Pancreas (tissue), 10 donors: Measurements from ENCODE around the gene ZFAND6. TPM values are rescaled to one million over a fixed set of nuclear protein-coding genes. Genes with fewer than 3 reads are reported as not detected.

Experiments
- ATAC-seq, 4 donors: fragments of 200-7000 bp; cut with Tn5 transposase; one replicate each; pipeline versions ENCODE4 v1.8.0 to v1.9.1; 2020; ENCODE audit warnings: mild to moderate bottlenecking in 4 of 4, moderate library complexity in 4 of 4
- DNase-seq, 6 donors: peaks; one replicate each; pipeline ENCODE4 v3.0.0-alpha.2; 2020
- FAIRE-seq: peaks from 2 replicates; lab custom pipeline; 2012; peaks lifted over from hg19 to GRCh38; lab: Jason Lieb, UNC
- H3K27ac ChIP-seq, 4 donors: fragments of 200-600 bp; sonication (generic); 1 replicate in 3 of 4; 2 replicates in 1 of 4; pipeline versions ENCODE4 v1.5.0 to v1.8.0; 2020
- H3K27me3 ChIP-seq, 4 donors: fragments of 200-600 bp; one replicate each; pipeline ENCODE4 v1.8.0; 2021
- H3K36me3 ChIP-seq, 3 donors: fragments of 200-600 bp; sonication (generic) in 1 of 3; one replicate each; pipeline versions ENCODE4 v1.5.0 to v1.8.0; 2020 to 2021
- H3K4me1 ChIP-seq, 3 donors: fragments of 200-600 bp; one replicate each; pipeline ENCODE4 v1.8.0; 2021
- H3K4me3 ChIP-seq, 4 donors: fragments of 200-600 bp; sonication (generic) in 2 of 4; one replicate each; pipeline versions ENCODE4 v1.5.0 to v1.8.0; 2020 to 2021
- H3K9me3 ChIP-seq, 4 donors: fragments of 200-600 bp; one replicate each; pipeline ENCODE4 v1.8.0; 2021
- CTCF ChIP-seq, 4 donors: fragments of 200-600 bp; sonication (generic) in 3 of 4; IDR thresholded peaks; one replicate each; pipeline versions ENCODE4 v1.5.0 to v1.8.0; 2021; ENCODE audit warnings: antibody characterized with exemption in 4 of 4
- WGBS, 2 donors: extraction: QIAGEN DNeasy Blood & Tissue Kit; methylation state at CpG; one replicate each; pipeline ENCODE4 v1.1.7; 2013; 5-methylcytosine and 5-hydroxymethylcytosine counted together
- intact Hi-C, 3 donors: fragments of 100-400 bp; cut with DNase I; formaldehyde crosslinking; loops; one replicate each; pipeline versions ENCODE4 v1.11.1 to v1.14.2; 2022
- polyA plus RNA-seq, 2 donors: library from polyadenylated mRNA; stranded (reverse); fragments of 200-250 nt; gene quantifications; one replicate each; pipeline ENCODE4 v1.2.3, GENCODE V29; 2013
- total RNA-seq, 6 donors: library from RNA; stranded (reverse); fragmentation: NEBNext Ultra II Directional in 4 of 6; extraction: Animal tissue kit (Norgen Biotek cat#: 25700) in 4 of 6; gene quantifications; one replicate each; pipeline versions ENCODE4 v1.2.1 to v1.2.4, GENCODE V29; 2021 to 2023
- donor health status: healthy with polysubstance abuse.
- donor health status: DM: no; HTN: no; CAD: no; lungs with moderate emphysema.
- donor health status: DM: no; HTN: no; CAD: no.
- donor health status: control.
- donor health status: control.
- donor health status: Bipolar disorder and iron deficiency.
- donor health status: DM: yes; HTN: yes; CAD: no.
- donor health status: DM: no; HTN: no; CAD: no.
- donor health status: DM: no; HTN: no; CAD: no.
- donor health status: DM: yes; HTN: yes; CAD: no.

ZFAND6 gene
- total and polyA plus RNA-seq, 8 donors, result 16.9 to 41.5 (median 19.1) TPM

DNA sequence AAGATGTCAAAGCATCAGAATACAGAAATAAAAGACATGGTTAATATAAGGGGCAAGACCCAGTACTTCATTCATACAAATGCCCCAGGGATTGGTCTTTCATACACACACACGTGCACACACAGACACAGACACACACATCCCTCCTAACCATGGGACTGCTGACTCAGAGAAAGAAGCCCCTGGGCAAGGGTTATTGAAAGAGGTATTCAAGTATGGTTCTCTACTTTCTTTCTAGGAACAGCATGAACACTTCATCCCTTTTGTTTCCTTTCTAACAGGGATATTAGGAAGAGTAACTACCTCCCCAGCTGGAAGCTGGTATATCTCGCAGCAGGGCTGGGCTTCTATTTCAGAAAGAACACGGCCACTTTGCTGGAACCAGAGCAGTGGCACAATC, 33.2 kb upstream of the ZFAND6 start:
- TF ChIP-seq CTCF (IDR thresholded peaks at IDR 0.05), result no peak
- WGBS, 2 donors, result 89 to 100% methylated on average over 3 of the region's 3 CpGs
- ATAC-seq (no peak), FAIRE-seq (no peak), DNase-seq (no peak)
- H3K4me3 ChIP-seq, result no peak overlapping the region
- no peak overlapping the region for H3K27ac ChIP-seq
- intact Hi-C loops, result no loop called here
- H3K36me3 ChIP-seq, result no peaks in the 10 kb centered on the region
- no peaks in the 10 kb centered on the region for H3K4me1 ChIP-seq
- no peaks in the 10 kb centered on the region for H3K27me3 ChIP-seq
- H3K9me3 ChIP-seq, result no peaks in the 10 kb centered on the region

- H3K27ac ChIP-seq, result no peak overlapping the region
- no peaks in the 10 kb centered on the region for H3K9me3 ChIP-seq
- intact Hi-C loops, result no loop called here
- no peak for ATAC-seq
- no peaks in the 10 kb centered on the region for H3K36me3 ChIP-seq
- H3K27me3 ChIP-seq, result no peaks in the 10 kb centered on the region
- no peak for DNase-seq
- H3K4me1 ChIP-seq, result no peaks in the 10 kb centered on the region
- H3K4me3 ChIP-seq, result no peak overlapping the region
- WGBS, 2 donors, result 93 to 96% methylated on average over 4 of the region's 4 CpGs
- TF ChIP-seq CTCF (IDR thresholded peaks at IDR 0.05), result no peak
- no peak for FAIRE-seq
Measured at GRCh38 chr15:80026754-80027153, 32.7 kb upstream of the ZFAND6 start.

DNA sequence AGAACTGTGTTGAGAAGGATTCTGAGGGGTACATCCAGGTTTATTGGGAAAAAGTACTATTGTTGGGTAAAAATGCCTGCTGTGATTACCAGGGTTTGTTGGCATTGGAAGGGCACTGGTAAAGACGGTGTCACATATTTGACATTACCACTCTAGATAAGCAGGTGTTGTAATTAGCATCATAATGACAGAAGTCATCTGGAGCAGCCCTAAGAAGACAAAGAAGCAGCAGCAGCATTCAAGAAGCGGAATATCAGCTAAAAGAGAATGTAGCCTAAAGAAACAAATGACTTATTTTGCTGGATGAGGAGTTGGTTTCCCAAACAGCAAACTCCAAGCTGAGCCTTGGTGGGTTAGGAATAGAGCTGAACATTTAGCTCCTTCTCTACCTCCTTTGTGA, 30.5 kb upstream of the ZFAND6 start:
- FAIRE-seq (no peak), ATAC-seq (no peak), DNase-seq (no peak)
- intact Hi-C loops, result no loop called here
- Histone ChIP-seq H3K4me1 (no peaks in the 10 kb centered on the region), H3K4me3 (no peak overlapping the region), H3K36me3 (no peaks in the 10 kb centered on the region), H3K27ac (no peak overlapping the region), H3K9me3 (no peaks in the 10 kb centered on the region), H3K27me3 (no peaks in the 10 kb centered on the region)
- no peak for TF ChIP-seq CTCF (IDR thresholded peaks at IDR 0.05)
- 64 to 69% methylated on average over 2 of the region's 2 CpGs for WGBS, 2 donors

DNA sequence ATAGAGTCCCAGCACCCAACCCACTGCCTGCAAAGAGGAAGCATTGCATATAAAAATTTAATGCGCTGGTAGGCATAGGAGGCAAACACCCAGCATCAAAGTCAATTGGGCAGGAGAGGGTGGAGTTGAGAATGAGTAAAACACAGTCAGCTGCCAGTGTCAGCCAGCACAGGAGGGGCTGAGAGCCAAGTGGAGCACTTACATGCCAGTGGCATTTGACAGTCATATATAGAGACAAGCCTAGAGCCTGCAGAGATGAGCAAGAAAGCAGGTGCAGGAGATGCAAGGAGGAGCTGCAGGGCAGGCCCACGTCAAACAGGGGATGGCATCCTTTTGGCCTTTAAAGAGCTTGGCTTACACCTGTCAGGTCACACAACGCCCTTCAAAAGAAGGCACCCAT, 27.6 kb upstream of the ZFAND6 start:
- no peak for TF ChIP-seq CTCF (IDR thresholded peaks at IDR 0.05)

GRCh38 chr15:80034629-80035028, 24.8 kb upstream of the ZFAND6 start:
- Histone ChIP-seq H3K4me1 (no peaks in the 10 kb centered on the region), H3K36me3 (no peaks in the 10 kb centered on the region), H3K9me3 (no peaks in the 10 kb centered on the region), H3K4me3 (no peak overlapping the region), H3K27ac (no peak overlapping the region), H3K27me3 (no peaks in the 10 kb centered on the region)
- intact Hi-C loops, result no loop called here
- no peak for DNase-seq
- no peak for FAIRE-seq
- ATAC-seq, result no peak
- WGBS, 2 donors, result 80 to 83% methylated on average over 3 of the region's 3 CpGs
- TF ChIP-seq CTCF (IDR thresholded peaks at IDR 0.05), result no peak

More for the DNA sequence above, 27.6 kb upstream of the ZFAND6 start:
- Histone ChIP-seq H3K36me3 (no peaks in the 10 kb centered on the region), H3K27ac (no peak overlapping the region), H3K27me3 (no peaks in the 10 kb centered on the region), H3K4me1 (no peaks in the 10 kb centered on the region), H3K4me3 (no peak overlapping the region), H3K9me3 (no peaks in the 10 kb centered on the region)
- 85 to 92% methylated on average over 3 of the region's 3 CpGs for WGBS, 2 donors
- intact Hi-C loops, result no loop called here
- no peak for DNase-seq
- no peak for ATAC-seq
- FAIRE-seq, result no peak
